ENCODE results near the gene ZBTB6. TPM values are rescaled to one million over a fixed set of nuclear protein-coding genes. Genes with fewer than 3 reads are reported as not detected.
"Not testable (repeated sequence)": the region's sequence is repeated elsewhere in the genome, so short reads cannot be mapped to it uniquely, and the experiment has no call there.

ZBTB6 gene
- total RNA-seq, 2 experiments from 2014 or later, result 13.0 to 13.6 TPM

DNA sequence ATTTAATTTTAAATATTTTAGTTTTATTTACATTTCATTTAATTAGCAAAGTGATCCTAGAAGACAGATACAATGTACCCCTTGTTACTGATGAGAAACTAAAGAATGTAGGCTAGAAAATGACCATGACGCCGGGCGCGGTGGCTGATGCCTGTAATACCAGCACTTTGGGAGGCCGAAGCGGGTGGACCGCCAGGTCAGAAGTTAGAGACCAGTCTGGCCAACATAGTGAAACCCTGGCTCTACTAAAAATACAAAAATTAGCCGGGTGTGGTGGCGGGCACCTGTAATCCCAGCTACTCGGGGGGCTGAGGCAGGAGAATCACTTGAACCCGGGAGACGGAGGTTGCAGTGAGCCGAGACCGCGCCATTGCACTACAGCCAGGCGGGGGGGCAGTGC, 7.0 kb downstream of the ZBTB6 start:
- H3K27ac Mint-ChIP-seq; ATAC-seq (ENCODE audit: low read depth); DNase-seq; H3K27me3 Mint-ChIP-seq; H3K4me3 Mint-ChIP-seq; H3K9me3 Mint-ChIP-seq: not testable (repeated sequence)
- peaks cover 14% of the 10 kb centered on the region for H3K36me3 Mint-ChIP-seq
- peaks cover 13% of the 10 kb centered on the region for H3K4me1 Mint-ChIP-seq
- POLR2A ChIA-PET, result interaction anchor here (1.4 to 3.6 kb wide), 4 partner anchors 7 to 641 kb away, joined by 5 to 32 read pairs (median 24); partner anchors contain the start of genes MRRF, RBM18, ZBTB26 and ZBTB6

DNA sequence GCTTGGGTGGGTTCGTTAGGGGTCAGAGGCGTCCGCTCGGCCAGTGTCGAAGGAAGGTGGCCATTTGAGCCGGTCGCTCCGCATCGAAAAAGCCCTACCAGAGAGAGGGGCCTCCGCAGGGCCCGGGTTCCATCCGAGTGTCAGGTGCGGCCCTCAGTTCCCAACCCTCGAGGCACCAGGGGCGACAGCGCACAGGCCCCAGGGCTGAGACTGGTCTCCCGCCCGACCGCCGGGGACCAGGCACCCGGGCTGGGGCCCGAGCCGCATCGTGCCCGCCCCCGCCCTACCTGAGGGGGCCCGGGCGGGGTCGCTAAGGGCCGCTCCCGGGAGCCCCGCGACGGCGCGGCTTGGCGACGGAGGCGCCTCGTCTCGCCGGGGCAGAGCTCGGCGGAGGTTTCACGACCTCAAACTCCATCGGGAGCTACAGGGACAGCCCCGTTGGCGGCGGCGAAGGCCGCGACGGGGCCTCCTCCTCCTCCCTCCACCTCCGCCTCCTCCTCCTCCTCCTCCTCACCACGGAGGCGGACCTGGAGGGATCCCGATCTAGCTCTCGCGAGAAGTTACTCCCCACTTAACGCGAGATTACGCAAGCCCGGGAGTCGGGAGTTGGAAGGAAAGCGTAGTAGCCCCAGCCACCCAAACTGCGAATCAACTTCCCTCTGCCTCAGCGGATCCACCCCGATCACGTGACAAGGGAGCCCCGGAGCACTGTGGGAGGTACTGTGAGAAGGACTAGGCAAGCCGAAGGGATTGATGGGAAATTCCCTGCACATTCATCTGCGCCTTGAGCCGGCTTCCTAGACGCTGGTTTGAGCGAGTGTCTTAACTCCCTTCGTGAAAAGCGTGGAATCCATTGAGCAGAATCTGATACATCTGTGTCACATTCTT, 8.1 kb downstream of the ZBTB6 start, which contains the start of gene RC3H2:
Gene RC3H2 (minus strand): TSS at position 537 of the 888 bp plus-strand sequence. CDS start 7,850 bp downstream, outside the sequence.
- POLR2A ChIA-PET, result interaction anchor here (1.0 to 3.6 kb wide), 9 partner anchors 8 to 640 kb away, joined by 3 to 32 read pairs (median 7); partner anchors contain the start of genes MRRF, RABGAP1, RBM18 and ZBTB26
- Mint-ChIP-seq H3K36me3 (peaks cover 12% of the 10 kb centered on the region), H3K27me3 (no peaks in the 10 kb centered on the region), H3K27ac (peak within 1 kb of the TSS; percentile 91), H3K9me3 (no peaks in the 10 kb centered on the region), H3K4me3 (peak within 1 kb of the TSS; percentile 95), H3K4me1 (peaks cover 12% of the 10 kb centered on the region)
- ATAC-seq (ENCODE audit: low read depth) (peak; percentile 87), DNase-seq (peak; percentile 91)

- no peaks in the 10 kb centered on the region for H3K27me3 Mint-ChIP-seq
- peaks cover 10% of the 10 kb centered on the region for H3K36me3 Mint-ChIP-seq
- POLR2A ChIA-PET, result interaction anchor here (0.8 to 3.6 kb wide), 9 partner anchors 9 to 640 kb away, joined by 3 to 32 read pairs (median 8); partner anchors contain the start of genes MRRF, PDCL, RABGAP1 and RBM18
- H3K9me3 Mint-ChIP-seq, result no peaks in the 10 kb centered on the region
- peak overlapping the region; percentile 95 for H3K4me3 Mint-ChIP-seq
- peak; percentile 10 for ATAC-seq (ENCODE audit: low read depth)
- peaks cover 16% of the 10 kb centered on the region for H3K4me1 Mint-ChIP-seq
- H3K27ac Mint-ChIP-seq, result peak overlapping the region; percentile 91
- DNase-seq, result no peak
Measured at GRCh38 chr9:122904466-122904822, 8.7 kb downstream of the ZBTB6 start.

DNA sequence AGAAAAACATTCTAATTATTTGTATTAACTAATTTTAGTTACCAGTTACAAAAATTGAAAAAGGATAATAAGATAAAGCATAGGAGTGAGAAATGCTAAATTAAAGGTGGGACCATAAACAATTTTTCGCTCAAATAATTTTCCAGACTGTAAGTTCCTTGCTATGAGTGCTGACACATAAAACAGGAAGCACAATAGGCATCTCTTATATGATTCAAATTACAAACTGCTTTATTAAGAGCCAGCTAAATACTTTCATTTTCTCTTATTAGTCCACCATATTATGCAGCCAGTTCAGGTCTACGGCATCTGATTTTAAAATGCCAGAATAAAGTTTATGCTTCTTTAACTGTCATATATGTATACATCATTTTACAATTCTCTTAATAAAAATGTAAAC, 12.3 kb downstream of the ZBTB6 start:
- no peak overlapping the region for H3K27ac Mint-ChIP-seq
- POLR2A ChIA-PET, result interaction anchor here (0.6 to 1.2 kb wide), 4 partner anchors 12 to 43 kb away, joined by 3 to 6 read pairs (median 4); partner anchors contain the start of genes RABGAP1, ZBTB26 and ZBTB6
- DNase-seq (no peak), ATAC-seq (ENCODE audit: low read depth) (no peak)
- H3K27me3 Mint-ChIP-seq, result no peaks in the 10 kb centered on the region
- H3K4me3 Mint-ChIP-seq, result peak overlapping the region; percentile 66
- H3K9me3 Mint-ChIP-seq, result no peaks in the 10 kb centered on the region
- peaks cover 23% of the 10 kb centered on the region for H3K4me1 Mint-ChIP-seq
- H3K36me3 Mint-ChIP-seq, result peaks cover 8% of the 10 kb centered on the region

- DNase-seq (no peak), ATAC-seq (ENCODE audit: low read depth) (no peak)
- peaks cover 14% of the 10 kb centered on the region for H3K36me3 Mint-ChIP-seq
- H3K4me3 Mint-ChIP-seq, result no peak overlapping the region
- H3K4me1 Mint-ChIP-seq, result peaks cover 18% of the 10 kb centered on the region
- no peaks in the 10 kb centered on the region for H3K9me3 Mint-ChIP-seq
- POLR2A ChIA-PET, result interaction anchor here (0.9 kb wide), 1 partner anchor 15 kb away, joined by 3 read pairs; the partner anchor contains the start of gene ZBTB6
- no peak overlapping the region for H3K27ac Mint-ChIP-seq
- H3K27me3 Mint-ChIP-seq, result no peaks in the 10 kb centered on the region
Measured at GRCh38 chr9:122897969-122898368, 15.2 kb downstream of the ZBTB6 start.

DNA sequence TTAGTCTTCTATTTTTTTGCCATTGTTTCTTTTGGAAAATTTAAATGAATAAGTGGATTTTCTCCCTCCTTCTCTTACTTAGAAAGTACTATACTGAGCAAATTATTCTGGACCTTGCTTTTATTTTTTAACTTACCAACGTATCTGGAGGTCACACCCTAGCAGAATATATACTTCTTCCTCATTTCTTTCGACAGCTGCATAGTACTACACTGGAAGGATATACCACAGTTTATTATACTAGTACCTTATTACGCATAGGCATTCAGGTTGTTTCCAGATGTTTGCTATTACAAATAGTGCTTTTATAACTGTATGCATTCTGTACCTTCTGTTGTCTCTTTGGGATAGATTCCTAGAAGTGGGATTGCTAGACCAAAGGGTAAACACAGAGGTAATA, 24.6 kb downstream of the ZBTB6 start:
- Mint-ChIP-seq H3K36me3 (peaks cover 19% of the 10 kb centered on the region), H3K27me3 (no peaks in the 10 kb centered on the region), H3K4me1 (no peaks in the 10 kb centered on the region), H3K27ac (no peak overlapping the region), H3K9me3 (no peaks in the 10 kb centered on the region), H3K4me3 (no peak overlapping the region)
- no peak for ATAC-seq (ENCODE audit: low read depth)
- POLR2A ChIA-PET, result no interaction called here
- no peak for DNase-seq

DNA sequence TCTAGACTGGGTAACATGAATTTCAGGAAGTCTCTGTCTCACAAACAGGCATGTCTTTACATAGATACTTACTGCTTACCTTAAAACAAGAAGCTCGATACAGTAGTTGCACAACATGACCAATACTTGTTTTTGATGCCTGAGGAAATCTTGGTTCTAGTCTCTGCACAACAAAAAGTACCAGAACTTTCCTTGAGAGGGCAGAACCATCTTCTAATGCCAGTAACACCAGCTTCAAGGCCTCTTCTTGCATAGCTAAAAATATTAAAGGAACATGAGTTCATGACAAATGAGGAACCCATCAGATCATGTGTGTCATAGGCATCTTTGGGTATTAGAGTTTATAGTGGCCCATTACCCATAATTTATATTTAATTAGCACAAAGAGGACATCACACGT, 30.0 kb downstream of the ZBTB6 start:
- no peak overlapping the region for H3K4me3 Mint-ChIP-seq
- POLR2A ChIA-PET, result interaction anchor here (0.5 kb wide), 1 partner anchor 23 kb away, joined by 4 read pairs; no protein-coding TSS in a partner anchor
- ATAC-seq (ENCODE audit: low read depth) (no peak), DNase-seq (no peak)
- peaks cover 21% of the 10 kb centered on the region for H3K36me3 Mint-ChIP-seq
- H3K9me3 Mint-ChIP-seq, result no peaks in the 10 kb centered on the region
- peaks cover 2% of the 10 kb centered on the region for H3K4me1 Mint-ChIP-seq
- H3K27me3 Mint-ChIP-seq, result no peaks in the 10 kb centered on the region
- no peak overlapping the region for H3K27ac Mint-ChIP-seq

GRCh38 chr9:122879443-122879842, 33.7 kb downstream of the ZBTB6 start:
- Mint-ChIP-seq H3K4me1 (peaks cover 3% of the 10 kb centered on the region), H3K27ac (no peak overlapping the region), H3K36me3 (peaks cover 25% of the 10 kb centered on the region), H3K27me3 (no peaks in the 10 kb centered on the region), H3K4me3 (no peak overlapping the region), H3K9me3 (no peaks in the 10 kb centered on the region)
- POLR2A ChIA-PET, result interaction anchor here (1.6 kb wide), 1 partner anchor 61 kb away, joined by 3 read pairs; no protein-coding TSS in a partner anchor
- no peak for ATAC-seq (ENCODE audit: low read depth)
- DNase-seq, result no peak

DNA sequence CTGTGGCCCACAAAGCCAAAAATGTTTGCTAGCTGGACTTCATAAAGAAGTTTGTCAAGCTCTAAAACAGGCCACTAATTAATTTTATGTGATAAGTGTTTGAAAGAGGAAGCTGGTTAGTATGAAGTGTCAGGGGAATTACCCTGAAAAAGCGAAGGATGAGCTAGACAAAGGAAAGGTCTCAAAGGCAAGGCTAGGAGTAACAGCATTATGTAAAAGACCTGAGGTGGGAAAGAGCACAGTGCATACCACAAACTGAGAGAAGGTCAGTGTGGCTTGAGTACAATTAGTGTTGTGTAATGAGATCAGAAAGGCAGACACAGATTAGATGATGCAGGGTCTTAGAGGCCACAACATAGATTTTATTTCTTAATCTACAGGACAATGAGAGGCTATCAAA, 37.6 kb downstream of the ZBTB6 start:
- no peak for ATAC-seq (ENCODE audit: low read depth)
- Mint-ChIP-seq H3K36me3 (peaks cover 29% of the 10 kb centered on the region), H3K9me3 (no peaks in the 10 kb centered on the region), H3K4me1 (peaks cover 2% of the 10 kb centered on the region), H3K27ac (no peak overlapping the region), H3K4me3 (no peak overlapping the region), H3K27me3 (no peaks in the 10 kb centered on the region)
- POLR2A ChIA-PET, result no interaction called here
- no peak for DNase-seq

GRCh38 chr9:122867276-122867675, 45.8 kb downstream of the ZBTB6 start:
- DNase-seq; H3K27me3 Mint-ChIP-seq; POLR2A ChIA-PET; H3K9me3 Mint-ChIP-seq; H3K4me3 Mint-ChIP-seq; H3K4me1 Mint-ChIP-seq; H3K27ac Mint-ChIP-seq; ATAC-seq (ENCODE audit: low read depth): not testable (repeated sequence)
- peaks cover 34% of the 10 kb centered on the region for H3K36me3 Mint-ChIP-seq

- H3K4me3 Mint-ChIP-seq, result no peak overlapping the region
- no peak overlapping the region for H3K27ac Mint-ChIP-seq
- no peak for ATAC-seq (ENCODE audit: low read depth)
- POLR2A ChIA-PET, result no interaction called here
- DNase-seq, result no peak
- H3K4me1 Mint-ChIP-seq, result peaks cover 2% of the 10 kb centered on the region
- H3K36me3 Mint-ChIP-seq, result peaks cover 33% of the 10 kb centered on the region
- H3K9me3 Mint-ChIP-seq, result no peaks in the 10 kb centered on the region
- no peaks in the 10 kb centered on the region for H3K27me3 Mint-ChIP-seq
Measured at GRCh38 chr9:122866079-122866478, 47.0 kb downstream of the ZBTB6 start.

- H3K27me3 Mint-ChIP-seq, result no peaks in the 10 kb centered on the region
- POLR2A ChIA-PET, result no interaction called here
- H3K4me3 Mint-ChIP-seq, result no peak overlapping the region
- H3K27ac Mint-ChIP-seq, result no peak overlapping the region
- peaks cover 2% of the 10 kb centered on the region for H3K4me1 Mint-ChIP-seq
- peaks cover 28% of the 10 kb centered on the region for H3K36me3 Mint-ChIP-seq
- DNase-seq (no peak), ATAC-seq (ENCODE audit: low read depth) (no peak)
- no peaks in the 10 kb centered on the region for H3K9me3 Mint-ChIP-seq
Measured at GRCh38 chr9:122865300-122865699, 47.8 kb downstream of the ZBTB6 start.

DNA sequence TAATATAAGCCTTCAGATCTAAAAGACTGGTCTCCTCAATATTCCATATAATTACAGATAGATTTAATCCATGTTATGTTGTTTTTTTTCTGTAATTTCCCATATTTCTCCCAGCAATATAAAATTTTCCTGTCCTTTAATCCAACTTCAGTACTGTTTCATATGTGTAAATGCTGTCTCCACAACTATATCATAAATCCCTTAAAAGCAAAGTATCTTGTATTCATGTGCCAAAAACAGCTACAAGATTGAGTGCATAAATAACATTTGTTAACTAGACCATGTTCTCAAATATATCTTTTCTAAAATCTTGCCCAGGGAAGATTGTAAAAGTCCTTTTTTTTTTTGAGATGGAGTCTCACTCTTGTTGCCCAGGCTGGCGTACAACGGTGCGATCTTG, 49.7 kb downstream of the ZBTB6 start:
- ATAC-seq (ENCODE audit: low read depth), result no peak
- Mint-ChIP-seq H3K27me3 (no peaks in the 10 kb centered on the region), H3K4me1 (peaks cover 4% of the 10 kb centered on the region), H3K27ac (no peak overlapping the region), H3K4me3 (no peak overlapping the region), H3K36me3 (peaks cover 32% of the 10 kb centered on the region), H3K9me3 (no peaks in the 10 kb centered on the region)
- POLR2A ChIA-PET, result no interaction called here
- DNase-seq, result no peak
